Sigmoid colon (tissue), 4 donors: Measurements from ENCODE around the gene CNTN5.

Experiments used
- EP300 ChIP-seq, 4 donors: sonication (generic); formaldehyde crosslinking; IDR thresholded peaks; one replicate each; pipeline ENCODE4 v1.6.1; 2017; ENCODE audit warnings: antibody characterized with exemption in 4 of 4
- POLR2AphosphoS5 ChIP-seq, 4 donors: sonication (generic); formaldehyde crosslinking; IDR thresholded peaks; one replicate each; pipeline ENCODE4 v1.6.1; 2017; ENCODE audit warnings: antibody characterized with exemption in 4 of 4
- TF ChIP-seq, protein P1 (sequence below), 4 experiments: fragments of 450-650 bp in 3 of 4; fragments of 200-600 bp in 1 of 4; IDR thresholded peaks; one replicate each; pipeline ENCODE4 v1.5.1; 2016 to 2019; ENCODE audit warnings: antibody characterized with exemption in 4 of 4, mild to moderate bottlenecking in 3 of 4, moderate library complexity in 2 of 4

- no peak for TF ChIP-seq EP300 (IDR thresholded peaks at IDR 0.05)
- TF ChIP-seq, protein P1, sequence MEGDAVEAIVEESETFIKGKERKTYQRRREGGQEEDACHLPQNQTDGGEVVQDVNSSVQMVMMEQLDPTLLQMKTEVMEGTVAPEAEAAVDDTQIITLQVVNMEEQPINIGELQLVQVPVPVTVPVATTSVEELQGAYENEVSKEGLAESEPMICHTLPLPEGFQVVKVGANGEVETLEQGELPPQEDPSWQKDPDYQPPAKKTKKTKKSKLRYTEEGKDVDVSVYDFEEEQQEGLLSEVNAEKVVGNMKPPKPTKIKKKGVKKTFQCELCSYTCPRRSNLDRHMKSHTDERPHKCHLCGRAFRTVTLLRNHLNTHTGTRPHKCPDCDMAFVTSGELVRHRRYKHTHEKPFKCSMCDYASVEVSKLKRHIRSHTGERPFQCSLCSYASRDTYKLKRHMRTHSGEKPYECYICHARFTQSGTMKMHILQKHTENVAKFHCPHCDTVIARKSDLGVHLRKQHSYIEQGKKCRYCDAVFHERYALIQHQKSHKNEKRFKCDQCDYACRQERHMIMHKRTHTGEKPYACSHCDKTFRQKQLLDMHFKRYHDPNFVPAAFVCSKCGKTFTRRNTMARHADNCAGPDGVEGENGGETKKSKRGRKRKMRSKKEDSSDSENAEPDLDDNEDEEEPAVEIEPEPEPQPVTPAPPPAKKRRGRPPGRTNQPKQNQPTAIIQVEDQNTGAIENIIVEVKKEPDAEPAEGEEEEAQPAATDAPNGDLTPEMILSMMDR (IDR thresholded peaks at IDR 0.05) = no peak
- TF ChIP-seq POLR2AphosphoS5 (IDR thresholded peaks at IDR 0.05) = no peak
Measured at GRCh38 chr11:99198215-99198614, 177.5 kb downstream of the CNTN5 start.
